CD4-positive, alpha-beta T cell treated with Interleukin-17A for 1 hour (primary cell): ENCODE results near the gene CBX2.
A peak's percentile ranks its signal among the peaks of the same experiment; 100 is the strongest.

Source experiments
- DNase-seq: peaks from one replicate; pipeline ENCODE4 v3.0.0-alpha.2; 2020

CBX2 gene

GRCh38 chr17:79831265-79832217 lies 53.6 kb downstream of the CBX2 start:
- no peak for DNase-seq

GRCh38 chr17:79832218-79833109 lies 54.5 kb downstream of the CBX2 start:
- DNase-seq: no peak

- no peak for DNase-seq
Measured at GRCh38 chr17:79833110-79833450, 55.1 kb downstream of the CBX2 start.

GRCh38 chr17:79833744-79834564 lies 56.0 kb downstream of the CBX2 start:
- no peak for DNase-seq

- DNase-seq: peak; percentile 61
Measured at GRCh38 chr17:79834565-79835469, 56.9 kb downstream of the CBX2 start.

- no peak for DNase-seq
Measured at GRCh38 chr17:79835470-79835899, 57.5 kb downstream of the CBX2 start.

- no peak for DNase-seq
Measured at GRCh38 chr17:79835953-79836509, 58.1 kb downstream of the CBX2 start.

GRCh38 chr17:79836510-79836971 lies 58.6 kb downstream of the CBX2 start:
- no peak for DNase-seq

GRCh38 chr17:79836972-79837887 lies 59.3 kb downstream of the CBX2 start:
- DNase-seq: no peak
